Measurements from ENCODE around the gene FEM1B.

FEM1B gene

DNA sequence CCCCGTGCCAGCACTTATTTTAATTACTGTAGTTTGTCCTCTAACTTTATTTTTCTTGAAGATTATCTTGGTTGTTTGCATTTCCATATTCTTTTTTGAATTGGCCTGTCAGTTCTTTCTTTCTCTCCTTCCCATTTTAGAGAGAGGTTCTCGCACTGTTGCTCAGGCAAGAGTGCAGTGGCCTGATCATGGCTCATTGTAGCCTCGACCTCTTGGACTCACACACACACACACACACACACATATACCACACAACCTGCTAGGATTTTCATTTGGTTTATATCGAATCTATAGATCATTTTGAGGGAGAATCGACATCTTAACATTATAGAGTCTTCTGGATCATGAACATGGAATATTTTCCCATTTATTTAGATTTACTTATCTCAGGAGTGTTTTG is 8.7 kb downstream of the FEM1B start:
- FAIRE-seq = no peak

DNA sequence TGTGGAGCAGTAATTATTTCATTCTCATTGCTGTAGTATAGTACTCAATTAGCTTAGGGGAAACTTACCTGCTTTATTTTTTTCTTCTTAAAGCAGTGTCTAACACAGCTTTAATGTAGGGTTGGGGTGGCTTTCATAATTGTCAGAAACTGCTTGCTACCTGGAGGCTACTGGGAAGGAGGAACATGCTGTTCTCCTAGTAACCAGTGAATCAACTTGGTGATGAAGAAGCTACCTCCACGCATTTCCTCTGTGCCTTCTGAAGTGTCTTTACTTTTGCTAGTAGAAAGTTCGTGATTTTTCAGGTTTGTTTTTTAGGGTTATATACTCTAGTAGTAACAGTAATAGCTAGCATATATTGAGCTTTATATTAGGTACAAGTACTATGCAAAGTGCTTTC is 11.5 kb downstream of the FEM1B start:
- FAIRE-seq = no peak

DNA sequence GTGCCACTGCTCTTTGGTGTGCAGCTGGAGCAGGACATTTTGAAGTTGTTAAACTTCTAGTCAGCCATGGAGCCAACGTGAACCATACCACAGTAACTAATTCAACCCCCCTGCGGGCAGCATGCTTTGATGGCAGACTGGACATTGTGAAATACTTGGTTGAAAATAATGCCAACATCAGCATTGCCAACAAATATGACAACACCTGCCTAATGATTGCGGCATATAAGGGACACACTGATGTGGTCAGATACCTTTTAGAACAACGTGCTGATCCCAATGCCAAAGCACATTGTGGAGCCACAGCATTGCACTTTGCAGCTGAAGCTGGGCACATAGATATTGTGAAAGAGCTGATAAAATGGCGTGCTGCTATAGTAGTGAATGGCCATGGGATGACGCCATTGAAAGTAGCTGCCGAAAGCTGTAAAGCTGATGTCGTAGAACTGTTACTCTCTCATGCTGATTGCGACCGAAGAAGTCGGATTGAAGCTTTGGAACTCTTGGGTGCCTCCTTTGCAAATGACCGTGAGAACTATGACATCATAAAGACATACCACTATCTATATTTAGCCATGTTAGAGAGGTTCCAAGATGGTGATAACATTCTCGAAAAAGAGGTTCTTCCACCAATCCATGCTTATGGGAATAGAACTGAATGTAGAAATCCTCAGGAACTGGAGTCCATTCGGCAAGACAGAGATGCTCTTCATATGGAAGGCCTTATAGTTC is 12.2 kb downstream of the FEM1B start:
- FAIRE-seq = no peak

DNA sequence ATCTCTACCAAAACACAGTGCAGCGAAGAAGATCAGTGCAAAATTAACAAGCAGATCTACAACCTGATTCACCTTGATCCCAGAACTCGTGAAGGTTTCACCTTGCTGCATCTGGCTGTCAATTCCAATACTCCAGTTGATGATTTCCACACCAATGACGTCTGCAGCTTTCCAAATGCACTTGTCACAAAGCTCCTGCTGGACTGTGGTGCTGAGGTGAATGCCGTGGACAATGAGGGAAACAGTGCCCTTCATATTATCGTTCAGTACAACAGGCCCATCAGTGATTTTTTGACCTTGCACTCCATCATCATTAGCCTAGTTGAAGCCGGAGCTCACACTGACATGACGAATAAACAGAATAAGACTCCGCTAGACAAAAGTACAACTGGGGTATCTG is 13.2 kb downstream of the FEM1B start:
- FAIRE-seq = no peak

DNA sequence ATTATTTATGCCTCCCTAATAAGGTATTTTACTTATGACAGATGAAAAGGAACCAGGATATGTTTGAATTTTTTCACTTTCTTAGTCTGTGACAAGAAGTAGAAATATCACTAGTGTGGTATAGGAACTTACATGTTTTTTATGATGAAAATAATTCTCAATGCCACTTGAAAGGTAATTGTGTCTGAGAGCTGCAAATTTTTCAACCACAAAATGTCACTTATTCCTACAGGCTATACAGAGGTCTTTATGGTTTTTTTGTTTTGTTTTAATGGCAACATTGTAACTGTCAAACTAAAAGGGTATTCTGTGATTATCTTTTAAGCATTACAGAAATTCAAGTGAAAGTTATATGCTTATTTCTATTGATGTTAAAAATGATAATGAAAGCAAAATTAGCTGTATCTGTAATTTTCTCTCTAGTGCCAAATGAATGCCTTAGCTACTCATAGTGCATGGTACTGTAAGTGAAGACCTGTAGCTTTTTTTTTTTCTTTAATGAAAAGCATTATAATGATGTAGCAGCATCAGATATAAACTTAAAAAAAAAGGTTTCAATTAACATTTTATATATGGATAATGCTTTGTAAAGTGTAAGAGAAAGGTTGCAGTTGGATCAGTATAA is 14.7 kb downstream of the FEM1B start:
- FAIRE-seq = no peak

DNA sequence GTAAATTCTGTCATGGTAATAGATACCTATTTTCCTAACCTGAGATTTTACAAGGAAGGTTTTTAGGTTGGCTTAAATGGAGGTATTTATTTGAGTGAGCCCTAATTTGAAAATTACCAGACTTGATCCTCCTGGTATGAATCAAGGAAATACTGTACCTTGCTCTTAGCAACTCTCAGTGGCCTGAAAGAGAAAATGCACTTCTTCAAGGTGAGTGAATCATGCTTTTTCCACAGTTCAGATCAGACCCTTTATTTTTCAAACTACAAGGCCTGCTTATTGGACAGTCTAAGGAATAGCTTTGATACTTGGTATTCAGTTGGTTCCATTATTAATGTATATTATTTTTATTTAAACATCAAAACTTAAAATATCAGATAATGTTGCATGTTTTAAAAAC is 15.4 kb downstream of the FEM1B start:
- FAIRE-seq = no peak

DNA sequence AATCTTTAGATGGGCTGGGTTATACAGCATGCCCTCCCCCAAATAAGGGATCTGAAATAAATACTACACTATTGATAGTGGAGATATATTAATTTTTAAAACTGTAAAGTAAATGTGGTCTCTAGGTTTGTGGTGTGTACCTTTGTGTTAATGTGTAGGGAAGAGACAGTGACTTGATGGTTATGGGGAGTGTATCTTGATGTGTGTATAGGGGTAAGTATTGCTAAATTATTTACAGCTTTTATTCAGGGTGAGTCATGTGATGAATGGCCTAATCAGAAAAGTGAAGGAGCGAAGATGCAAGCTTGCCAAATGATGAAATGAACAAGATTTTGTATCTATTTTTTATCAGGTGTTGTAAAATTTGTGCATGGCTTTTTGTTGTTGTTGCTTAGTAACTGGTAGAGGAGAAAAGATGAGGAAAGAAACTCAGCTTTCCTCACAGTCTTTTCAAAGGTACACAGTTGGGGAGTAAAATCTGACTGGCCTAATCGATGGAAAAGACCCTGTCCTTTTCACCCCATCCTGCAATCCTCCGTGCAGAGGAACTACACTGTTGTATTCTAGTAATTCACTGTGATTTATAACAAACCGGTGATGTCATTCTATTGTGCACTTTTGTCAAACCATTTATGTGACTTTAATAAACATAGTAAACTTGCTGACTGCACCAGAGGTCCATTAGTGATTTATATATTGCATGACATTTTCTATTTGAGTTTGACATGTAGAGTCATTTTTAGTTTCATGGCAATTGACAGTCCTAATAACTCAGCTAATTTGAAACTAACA is 17.7 kb downstream of the FEM1B start:
- FAIRE-seq = no peak

DNA sequence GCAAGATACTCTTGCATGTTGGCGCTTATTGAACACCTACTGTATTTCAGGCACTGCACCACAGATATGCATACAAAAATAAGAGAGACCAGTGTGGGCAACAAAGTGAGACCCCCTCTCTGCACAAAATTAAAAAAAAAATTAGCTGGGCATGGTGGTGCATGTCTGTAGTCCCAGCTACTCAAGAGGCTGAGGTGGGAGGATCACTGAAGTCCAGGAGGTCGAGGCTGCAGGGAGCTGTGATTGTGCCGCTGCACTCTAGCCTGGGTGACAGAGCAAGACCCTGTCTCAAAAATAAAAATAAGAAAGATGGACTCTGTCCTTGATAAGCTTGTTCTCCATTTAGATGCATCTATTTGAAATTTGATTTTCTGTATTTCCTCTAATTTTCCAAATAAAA is 20.8 kb downstream of the FEM1B start:
- FAIRE-seq = no peak

DNA sequence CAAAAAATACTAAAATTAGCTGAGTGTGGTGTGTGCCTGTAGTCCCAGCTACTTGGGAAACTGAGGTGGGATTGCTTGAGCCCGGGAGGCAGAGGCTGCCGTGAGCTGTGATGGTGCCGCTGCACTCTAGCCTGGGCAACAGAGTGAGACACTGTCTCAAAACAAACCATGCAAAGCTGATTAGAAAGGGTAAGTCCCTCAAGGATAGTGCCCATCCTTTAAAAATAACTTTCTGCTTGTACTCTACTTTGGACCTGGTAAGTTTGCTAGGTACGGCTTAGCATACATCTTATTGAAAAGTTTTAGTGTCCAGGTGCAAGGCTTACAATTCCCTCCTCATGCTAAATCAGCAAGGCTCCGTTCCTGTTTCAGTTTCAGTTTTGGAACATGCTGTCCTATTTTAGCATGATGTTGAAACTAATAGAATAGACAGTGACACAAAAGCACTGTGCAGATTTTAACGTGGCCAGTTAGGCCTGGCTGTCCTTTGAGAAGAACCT is 21.4 kb downstream of the FEM1B start:
- no peak for FAIRE-seq

DNA sequence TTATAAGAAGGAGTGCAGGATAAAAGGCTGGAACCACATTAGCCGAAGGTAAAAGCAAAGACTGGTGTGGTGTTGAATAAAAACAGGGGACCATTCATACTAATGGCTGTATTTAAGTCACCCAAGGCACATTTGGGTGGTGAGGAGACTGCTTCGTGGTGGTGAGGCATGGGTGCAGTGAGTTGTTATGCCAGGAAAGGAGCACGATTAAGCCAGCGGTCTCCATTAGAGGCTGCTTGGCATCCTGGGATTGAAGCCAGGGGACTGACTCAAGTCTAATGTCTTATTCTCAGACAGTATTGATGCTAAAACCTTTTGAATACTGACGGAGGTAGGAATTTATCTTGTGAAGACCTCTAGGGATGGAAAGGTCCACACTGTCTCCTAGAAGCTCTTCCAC is 21.9 kb downstream of the FEM1B start:
- no peak for FAIRE-seq

DNA sequence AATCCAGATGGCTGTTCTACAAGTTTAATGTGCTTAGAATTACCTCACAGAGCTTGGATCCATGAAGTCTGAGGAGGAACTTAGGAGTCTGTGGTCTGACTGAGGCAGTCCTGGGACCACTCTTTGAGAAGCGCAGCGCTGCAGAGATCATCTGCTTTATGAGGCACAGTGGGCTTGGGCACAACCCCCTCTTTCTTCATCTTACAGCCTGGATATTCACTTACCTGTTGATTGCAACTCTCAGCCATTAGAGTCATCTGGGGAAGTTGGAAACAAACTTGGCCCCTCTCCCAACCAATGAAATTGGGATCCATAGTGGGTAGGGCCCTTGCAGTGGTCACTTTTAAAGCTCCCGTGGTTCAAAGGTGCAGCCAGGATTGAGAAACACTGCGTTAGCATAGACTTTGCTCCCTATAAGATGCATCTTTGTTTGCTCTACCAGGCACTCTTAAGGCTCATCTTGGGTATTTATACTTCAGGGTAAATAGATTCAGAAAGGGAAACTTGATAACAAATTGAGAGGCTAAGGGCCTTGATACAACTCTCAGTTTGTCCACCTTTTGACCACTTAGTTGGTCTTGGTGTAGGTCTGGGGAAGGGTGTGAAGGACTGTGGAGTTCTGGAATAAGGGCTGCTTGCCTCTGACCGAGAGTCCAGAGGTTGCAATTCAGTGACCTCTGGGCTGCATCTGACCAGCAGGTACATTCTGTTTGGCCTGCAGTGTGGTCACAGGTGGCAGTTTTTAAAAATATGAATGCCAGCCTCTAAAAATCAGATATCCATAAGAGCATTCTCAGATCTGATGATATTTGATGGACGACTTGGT is 22.8 kb downstream of the FEM1B start:
- no peak for FAIRE-seq

DNA sequence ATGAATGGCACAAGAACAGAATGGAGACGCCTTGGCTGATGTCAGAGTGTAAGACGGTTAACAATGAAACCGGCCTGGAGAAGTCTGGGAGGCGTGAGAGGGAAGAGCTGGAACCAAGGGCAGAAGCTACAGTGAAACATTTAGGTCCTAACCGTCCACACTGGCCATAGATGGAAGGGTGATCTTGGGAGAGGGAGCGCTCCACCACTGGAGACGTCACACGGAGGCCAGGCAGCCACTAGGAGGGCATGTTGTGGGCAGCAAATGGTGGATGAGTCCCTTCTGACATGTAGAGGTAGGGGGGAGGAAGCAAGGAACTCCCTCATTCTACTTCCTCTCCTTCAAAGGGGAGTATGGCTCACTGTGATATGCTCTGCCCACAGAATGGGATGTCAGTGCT is 23.8 kb downstream of the FEM1B start:
- no peak for FAIRE-seq

DNA sequence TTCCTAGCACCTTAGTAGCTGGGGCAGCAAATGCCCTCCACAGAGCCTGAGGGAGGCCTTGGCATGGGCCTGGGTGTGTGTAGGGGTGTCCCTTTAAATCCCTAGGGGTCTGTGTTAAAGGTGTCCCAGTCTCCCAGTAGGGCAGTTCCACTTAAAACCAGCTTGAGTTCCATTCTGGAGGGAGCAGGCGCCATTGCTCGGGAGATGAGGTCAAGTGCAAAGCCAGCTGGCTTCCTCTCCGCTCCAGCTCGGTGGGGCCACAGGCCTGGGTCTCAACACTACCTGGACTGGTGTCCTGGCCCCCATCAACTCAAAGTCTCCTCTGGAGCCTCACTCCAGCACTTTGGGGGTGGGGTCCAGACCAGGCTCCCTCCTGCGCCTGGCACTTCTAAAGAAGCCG is 25.2 kb downstream of the FEM1B start:
- no peak for FAIRE-seq

DNA sequence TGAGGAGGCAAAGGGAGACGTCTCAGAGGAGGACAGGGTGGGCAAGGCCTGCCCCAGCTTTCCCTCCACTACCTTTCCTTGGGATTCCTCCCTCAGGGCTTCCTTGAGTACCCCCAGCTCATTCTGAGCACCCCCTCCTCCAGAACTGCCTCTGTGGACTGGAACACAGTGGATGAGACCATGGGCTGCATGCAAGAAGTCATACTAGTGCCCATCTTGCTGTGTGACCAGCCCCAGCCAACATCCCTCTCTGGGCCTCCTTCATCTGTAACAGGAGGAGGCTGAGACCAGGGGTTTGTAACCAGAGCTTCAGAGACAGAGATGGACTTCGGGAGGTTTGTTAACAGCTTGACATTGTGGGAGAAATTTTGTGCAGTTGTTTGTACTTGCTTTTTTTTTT is 25.6 kb downstream of the FEM1B start:
- no peak for FAIRE-seq

DNA sequence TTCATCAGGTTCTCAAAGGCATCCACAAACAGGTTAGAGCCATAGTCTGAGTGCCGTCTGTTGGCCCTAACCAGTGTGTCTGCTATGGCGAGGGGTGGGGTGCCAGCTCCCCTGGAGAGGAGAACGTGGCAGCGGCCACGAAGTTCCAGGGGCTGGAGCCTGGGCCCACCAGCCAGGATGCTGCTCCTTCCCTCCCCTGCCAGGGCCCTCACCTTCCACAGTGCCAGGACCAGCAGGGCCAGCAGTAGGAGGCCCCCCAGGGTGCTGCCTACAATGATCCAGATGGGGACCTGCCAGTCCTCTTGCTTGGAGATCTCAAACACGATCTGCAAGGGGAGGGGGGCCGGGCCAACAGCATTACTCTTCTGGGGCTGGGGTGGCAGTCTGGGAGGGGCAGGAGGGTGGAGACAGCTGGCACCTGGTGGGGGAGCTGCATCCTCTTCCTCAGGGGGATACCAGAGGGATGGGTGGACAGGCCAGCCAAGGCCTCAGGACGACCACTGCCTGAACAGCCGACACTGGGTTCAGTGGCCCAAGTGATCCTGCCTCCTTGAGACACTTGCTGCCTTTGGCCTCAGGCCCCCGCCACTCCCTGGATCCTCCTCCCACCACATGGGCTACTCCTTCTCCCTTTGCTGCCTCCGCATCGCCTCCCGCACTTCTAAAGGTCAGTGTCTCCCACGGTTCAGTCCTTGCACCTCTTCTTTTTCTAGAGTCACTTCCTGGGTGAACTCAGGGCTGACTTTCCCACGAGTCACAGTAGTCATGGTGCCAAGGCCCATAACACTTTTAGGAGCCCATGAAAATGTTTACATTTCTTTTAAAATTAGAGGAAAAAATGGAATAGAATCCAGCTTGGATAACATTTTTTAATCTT is 26.3 kb downstream of the FEM1B start:
- no peak for FAIRE-seq

DNA sequence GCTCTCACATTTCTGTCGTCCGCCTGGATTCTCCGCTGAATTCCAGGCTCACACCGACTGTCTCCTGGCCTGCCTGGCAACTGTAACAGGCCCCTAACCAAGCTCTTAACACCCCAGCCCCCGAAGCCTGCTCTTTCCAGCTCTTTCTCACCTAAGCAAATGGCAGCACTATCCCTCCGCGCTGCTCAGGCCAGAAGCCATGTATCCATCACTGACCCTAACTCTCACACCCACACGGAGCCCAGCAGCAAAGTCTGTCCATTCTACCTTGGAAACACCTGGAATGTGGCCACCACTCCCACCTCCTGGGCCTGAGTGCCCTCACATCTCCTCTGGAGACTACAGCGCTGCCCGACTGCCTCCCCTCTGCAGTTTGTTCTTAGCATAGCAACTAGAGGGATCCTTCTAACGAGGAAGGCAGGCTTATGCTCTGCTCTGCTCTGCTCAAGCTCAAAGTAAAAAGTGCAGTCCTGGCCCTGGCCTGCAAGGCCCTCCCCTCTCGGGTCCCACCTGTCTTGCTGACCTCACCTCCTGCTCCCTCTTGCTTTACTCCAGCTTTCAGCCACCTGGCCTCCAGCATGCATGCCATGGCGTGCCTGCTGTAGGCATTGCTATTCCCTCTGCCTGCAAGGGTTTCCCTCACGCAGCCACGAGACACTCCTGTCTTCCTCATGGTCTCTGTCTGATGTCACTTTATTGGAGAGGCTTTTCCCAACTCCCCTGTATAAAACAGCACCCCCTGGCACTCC is 27.2 kb downstream of the FEM1B start:
- FAIRE-seq = no peak

DNA sequence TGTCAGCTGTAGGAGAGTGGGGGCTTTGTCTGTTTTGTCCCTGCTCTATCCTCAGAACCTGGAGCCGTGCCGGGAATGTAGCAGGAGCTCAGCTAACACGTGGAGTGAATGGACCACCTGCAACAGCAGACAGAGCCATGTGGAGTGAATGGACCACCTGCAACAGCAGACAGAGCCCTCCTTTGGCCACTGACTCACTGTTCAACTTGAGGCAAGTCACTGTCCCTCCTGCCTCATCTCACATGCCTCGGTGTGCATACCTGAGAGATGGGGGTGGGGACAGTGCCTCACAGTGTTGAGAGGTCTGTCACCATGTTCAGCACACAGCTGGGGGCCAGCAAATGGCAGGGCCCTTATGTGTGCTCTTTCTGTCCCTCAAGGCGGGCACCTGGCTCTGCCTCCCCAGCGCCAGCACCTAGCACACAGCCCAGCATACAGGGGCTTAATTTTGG is 27.9 kb downstream of the FEM1B start:
- FAIRE-seq = no peak

DNA sequence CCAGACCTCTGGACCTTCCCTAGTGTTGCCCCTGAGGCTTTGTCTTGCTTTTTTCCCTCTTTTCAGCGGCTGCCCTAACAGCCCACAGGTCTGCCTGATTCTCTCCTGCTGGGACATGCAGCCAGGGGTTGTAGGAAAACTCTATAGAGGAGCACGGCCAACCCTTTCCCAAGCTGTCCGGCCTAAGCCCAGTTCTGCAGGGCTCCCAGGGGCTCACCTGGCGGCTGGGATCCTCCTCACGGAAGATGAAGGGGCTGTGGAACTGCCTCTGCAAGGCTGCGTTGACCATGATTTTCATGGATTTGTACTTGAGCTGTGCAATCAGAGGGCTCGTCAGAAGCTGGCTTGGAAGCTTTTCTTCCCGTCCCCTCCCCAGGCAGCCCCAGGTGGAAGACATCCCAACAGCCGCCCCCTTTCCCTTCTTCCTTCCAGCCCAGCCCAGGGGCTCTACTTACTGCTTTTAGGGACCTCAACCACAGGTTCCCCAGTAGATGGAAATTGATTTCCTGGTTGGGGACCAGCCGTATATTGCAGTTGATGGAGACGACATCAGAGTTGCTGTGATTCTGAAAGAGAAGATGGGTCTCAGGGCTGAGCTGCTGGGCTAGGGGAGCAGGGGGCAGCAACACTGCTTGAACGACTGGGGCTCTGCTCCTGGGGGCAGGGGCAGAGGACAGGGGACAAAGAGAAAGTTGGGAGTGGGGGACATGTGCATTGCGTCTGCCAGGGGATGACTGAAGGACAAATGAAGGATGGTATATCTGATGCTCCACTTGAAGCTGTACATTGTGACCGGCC is 29.8 kb downstream of the FEM1B start:
- no peak for FAIRE-seq

DNA sequence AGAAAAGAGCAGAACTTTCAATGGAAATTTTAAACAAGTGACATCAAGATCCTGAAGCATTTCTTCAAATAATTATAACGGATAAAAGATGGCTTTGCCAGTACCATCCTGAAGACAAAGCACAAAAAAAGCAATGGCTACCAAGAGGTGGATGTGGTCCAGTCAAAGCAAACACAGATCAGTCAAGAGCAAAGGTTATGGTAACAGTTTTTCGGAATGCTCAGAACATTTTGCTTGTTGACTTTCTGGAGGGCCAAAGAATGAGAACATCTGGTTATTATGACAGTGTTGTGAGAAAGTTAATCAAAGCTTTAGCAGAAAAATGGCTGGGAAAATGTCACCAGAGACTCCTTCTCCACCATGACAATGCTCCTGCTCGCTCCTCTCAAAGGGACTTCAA is 31.5 kb downstream of the FEM1B start:
- FAIRE-seq = no peak

DNA sequence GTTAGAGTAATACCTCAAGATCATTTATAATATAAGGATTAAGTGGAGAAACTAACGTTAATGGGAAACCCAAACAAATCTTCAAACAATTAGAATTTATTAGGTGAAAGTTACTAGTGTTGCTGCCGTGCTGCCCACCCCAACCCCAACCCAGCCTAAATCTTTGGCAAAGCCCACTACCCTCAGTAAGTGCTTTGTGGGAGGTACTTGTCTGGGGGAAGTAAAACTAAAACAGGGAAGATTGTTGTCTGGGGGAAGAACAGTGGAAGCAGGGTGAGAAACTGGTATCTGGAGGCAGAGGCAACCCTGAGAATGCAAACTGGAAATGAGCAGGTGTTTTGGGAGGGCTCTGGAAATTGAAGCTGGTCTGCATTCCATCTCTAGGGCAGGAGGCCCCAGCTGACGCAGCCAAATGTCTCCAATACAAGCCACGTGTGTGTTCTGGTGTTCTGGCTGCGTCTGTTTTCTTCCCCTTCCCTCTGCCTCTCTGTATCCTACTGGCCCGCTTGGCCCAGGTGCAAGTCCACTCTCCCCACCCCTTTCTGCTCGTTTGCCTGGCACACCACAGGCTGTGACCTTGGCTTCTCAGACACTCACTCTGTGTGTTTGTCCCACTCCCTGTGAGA is 32.7 kb downstream of the FEM1B start:
- no peak for FAIRE-seq

Data from A204.1 (cell line).